Left lung (tissue), 10 donors: ENCODE data around the gene CRACR2A. TPM values are rescaled to one million over a fixed set of nuclear protein-coding genes. Genes with fewer than 3 reads are reported as not detected.
A peak's percentile ranks its signal among the peaks of the same experiment; 100 is the strongest.

Experiments
- ATAC-seq: fragments of 200-7000 bp; cut with Tn5 transposase; one replicate; pipeline ENCODE4 v1.9.1; 2020; ENCODE audit warnings: moderate library complexity
- DNase-seq, 4 donors: peaks; one replicate each; pipeline ENCODE4 v3.0.0-alpha.2; 2013 to 2020
- H3K27ac ChIP-seq, 2 donors: fragments of 200-600 bp; sonication (generic) in 1 of 2; one replicate each; pipeline versions ENCODE4 v1.5.0 to v1.8.0; 2020 to 2021
- H3K27me3 ChIP-seq, 2 donors: fragments of 200-600 bp; sonication (generic) in 1 of 2; one replicate each; pipeline versions ENCODE4 v1.5.0 to v1.8.0; 2020 to 2021
- H3K36me3 ChIP-seq, 2 donors: fragments of 200-600 bp; sonication (generic) in 1 of 2; one replicate each; pipeline versions ENCODE4 v1.5.0 to v1.8.0; 2020 to 2021
- H3K4me1 ChIP-seq, 2 donors: fragments of 200-600 bp; one replicate each; pipeline ENCODE4 v1.8.0; 2021
- H3K4me3 ChIP-seq, 2 donors: fragments of 200-600 bp; sonication (generic) in 1 of 2; one replicate each; pipeline versions ENCODE4 v1.5.0 to v1.8.0; 2020 to 2021; ENCODE audit warnings: mild to moderate bottlenecking in 1 of 2
- H3K9me3 ChIP-seq, 2 donors: fragments of 200-600 bp; sonication (generic) in 1 of 2; one replicate each; pipeline versions ENCODE4 v1.5.0 to v1.8.0; 2020 to 2021
- intact Hi-C, 2 donors: fragments of 100-400 bp; cut with DNase I; formaldehyde crosslinking; loops; one replicate each; pipeline versions ENCODE4 v1.11.2 to v1.14.2; 2022
- polyA plus RNA-seq, 6 donors: library from polyadenylated mRNA; unstranded; fragments of 120-200 nt; gene quantifications; one replicate each; pipeline ENCODE4 v1.2.1, GENCODE V29; 2013; ENCODE audit not compliant: insufficient read length in 6 of 6
- total RNA-seq, 2 donors: library from RNA; stranded (reverse); fragmentation: NEBNext Ultra II Directional; extraction: Animal tissue kit (Norgen Biotek cat#: 25700); gene quantifications; one replicate each; pipeline ENCODE4 v1.2.1, GENCODE V29; 2021
- TF ChIP-seq, protein P1 (sequence below), 2 donors: fragments of 200-600 bp; sonication (generic) in 1 of 2; IDR thresholded peaks; one replicate each; pipeline versions ENCODE4 v1.5.0 to v1.8.0; 2021; ENCODE audit warnings: antibody characterized with exemption in 2 of 2
- donor health status: DM: no; HTN: yes; CAD: no.
- donor health status: DM: no; HTN: no; CAD: no.

CRACR2A gene
- total and polyA plus RNA-seq, 8 donors: 3.2 to 6.5 (median 3.8) TPM

DNA sequence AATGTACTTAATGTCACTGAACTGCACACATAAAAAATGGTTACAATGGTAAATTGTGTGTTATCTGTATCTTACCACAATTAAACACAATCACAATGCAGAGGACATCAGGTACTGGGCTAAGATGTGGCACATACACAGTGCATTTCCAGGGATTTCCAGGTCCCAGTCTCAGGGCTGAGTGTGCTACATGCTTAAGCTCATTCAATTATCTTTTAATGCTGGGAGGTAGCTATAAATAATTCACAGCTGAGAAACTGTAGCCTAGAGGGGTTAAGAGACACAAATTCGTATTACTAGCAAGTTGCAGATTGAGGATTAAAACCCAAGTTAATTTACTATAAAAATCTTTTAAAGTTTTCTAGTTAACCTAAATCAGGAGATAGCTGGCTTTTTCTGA is 67.1 kb downstream of the CRACR2A start:
- no peaks in the 10 kb centered on the region for H3K9me3 ChIP-seq
- no peaks in the 10 kb centered on the region for H3K4me1 ChIP-seq
- H3K27ac ChIP-seq: no peak overlapping the region
- ATAC-seq: no peak
- intact Hi-C loops: no loop called here
- H3K27me3 ChIP-seq: no peaks in the 10 kb centered on the region
- no peak overlapping the region for H3K4me3 ChIP-seq
- H3K36me3 ChIP-seq: no peaks in the 10 kb centered on the region
- no peak for DNase-seq
- TF ChIP-seq, protein P1, sequence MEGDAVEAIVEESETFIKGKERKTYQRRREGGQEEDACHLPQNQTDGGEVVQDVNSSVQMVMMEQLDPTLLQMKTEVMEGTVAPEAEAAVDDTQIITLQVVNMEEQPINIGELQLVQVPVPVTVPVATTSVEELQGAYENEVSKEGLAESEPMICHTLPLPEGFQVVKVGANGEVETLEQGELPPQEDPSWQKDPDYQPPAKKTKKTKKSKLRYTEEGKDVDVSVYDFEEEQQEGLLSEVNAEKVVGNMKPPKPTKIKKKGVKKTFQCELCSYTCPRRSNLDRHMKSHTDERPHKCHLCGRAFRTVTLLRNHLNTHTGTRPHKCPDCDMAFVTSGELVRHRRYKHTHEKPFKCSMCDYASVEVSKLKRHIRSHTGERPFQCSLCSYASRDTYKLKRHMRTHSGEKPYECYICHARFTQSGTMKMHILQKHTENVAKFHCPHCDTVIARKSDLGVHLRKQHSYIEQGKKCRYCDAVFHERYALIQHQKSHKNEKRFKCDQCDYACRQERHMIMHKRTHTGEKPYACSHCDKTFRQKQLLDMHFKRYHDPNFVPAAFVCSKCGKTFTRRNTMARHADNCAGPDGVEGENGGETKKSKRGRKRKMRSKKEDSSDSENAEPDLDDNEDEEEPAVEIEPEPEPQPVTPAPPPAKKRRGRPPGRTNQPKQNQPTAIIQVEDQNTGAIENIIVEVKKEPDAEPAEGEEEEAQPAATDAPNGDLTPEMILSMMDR (IDR thresholded peaks at IDR 0.05): no peak

DNA sequence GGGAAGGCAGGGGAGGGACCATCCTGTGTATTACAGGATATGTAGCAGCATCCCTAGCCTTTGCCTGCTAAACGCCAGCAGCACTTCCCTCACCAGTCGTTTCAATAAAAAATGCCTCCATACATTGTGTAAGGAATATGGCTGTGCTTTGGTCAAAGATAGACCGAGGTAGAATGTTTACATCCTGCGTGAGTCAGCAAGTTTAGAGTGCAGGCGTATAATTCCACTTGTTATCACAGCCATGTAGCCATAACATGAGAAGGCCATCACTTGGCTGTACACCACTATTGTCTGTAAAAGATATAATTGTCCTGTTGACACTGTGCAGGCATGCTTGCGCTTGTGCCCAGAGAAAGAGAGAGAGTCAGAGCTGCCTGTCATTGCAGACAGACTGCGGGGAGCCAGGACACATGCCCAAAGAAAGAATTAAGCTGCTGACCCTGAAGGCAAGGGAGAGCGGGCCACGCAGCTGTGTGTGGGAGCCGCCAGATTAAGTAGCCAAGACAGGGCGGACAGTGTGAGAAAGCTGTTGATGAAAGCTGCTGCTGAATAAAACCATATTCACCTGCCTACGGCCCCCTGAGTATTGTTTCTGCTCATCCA is 68.4 kb downstream of the CRACR2A start:
- Histone ChIP-seq H3K27ac (no peak overlapping the region), H3K4me1 (no peaks in the 10 kb centered on the region), H3K9me3 (no peaks in the 10 kb centered on the region), H3K4me3 (no peak overlapping the region), H3K27me3 (no peaks in the 10 kb centered on the region), H3K36me3 (peaks cover 0 to 4% of the 10 kb centered on the region in 2 donors)
- no peak for ATAC-seq
- TF ChIP-seq, protein P1 (IDR thresholded peaks at IDR 0.05): no peak
- intact Hi-C loops: no loop called here
- DNase-seq: no peak

- H3K4me1 ChIP-seq: no peaks in the 10 kb centered on the region
- TF ChIP-seq, protein P1 (IDR thresholded peaks at IDR 0.05): no peak
- ATAC-seq: no peak
- no peak for DNase-seq
- no peaks in the 10 kb centered on the region for H3K27me3 ChIP-seq
- H3K27ac ChIP-seq: no peak overlapping the region
- intact Hi-C loops: no loop called here
- H3K4me3 ChIP-seq: no peak overlapping the region
- H3K9me3 ChIP-seq: no peaks in the 10 kb centered on the region
- H3K36me3 ChIP-seq: peaks cover 0 to 12% of the 10 kb centered on the region in 2 donors
Observed at GRCh38 chr12:3683670-3684069, 69.2 kb downstream of the CRACR2A start.

- TF ChIP-seq, protein P1 (IDR thresholded peaks at IDR 0.05): no peak
- intact Hi-C loops: no loop called here
- peaks cover 0 to 32% of the 10 kb centered on the region in 2 donors for H3K36me3 ChIP-seq
Observed at GRCh38 chr12:3681595-3682061, 71.3 kb downstream of the CRACR2A start.

DNA sequence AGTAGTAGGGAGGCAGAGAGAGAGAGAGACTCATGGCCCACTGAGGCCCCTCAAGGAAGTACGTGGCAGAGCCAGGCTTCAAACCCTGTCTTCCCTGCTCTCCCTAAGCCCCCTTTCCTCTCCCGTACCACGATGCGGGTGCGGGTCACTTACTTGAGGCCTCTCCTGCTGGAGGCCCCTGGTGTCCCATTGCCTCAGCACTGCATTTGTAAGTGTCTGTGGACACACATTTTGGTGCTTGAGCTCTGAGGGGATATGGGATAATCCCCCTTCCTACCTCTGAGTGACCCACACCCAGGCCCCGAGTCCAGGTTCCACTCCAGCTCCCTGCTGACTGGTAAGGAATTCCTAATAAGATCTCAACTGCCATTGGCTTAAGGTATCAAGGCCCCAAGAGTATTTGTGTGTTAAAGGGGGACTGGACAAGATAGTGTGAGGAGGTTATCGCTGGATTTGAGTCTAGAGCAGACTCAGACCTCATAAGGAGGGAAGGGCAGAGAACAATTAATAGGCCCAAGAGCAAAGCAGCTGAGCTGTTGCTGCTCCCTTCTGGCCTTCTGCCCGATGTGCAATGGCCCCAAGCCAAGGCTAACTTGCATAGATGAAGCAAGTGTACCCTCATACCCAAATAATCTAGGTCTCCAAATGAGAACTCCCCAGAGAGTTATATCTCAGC is 71.9 kb downstream of the CRACR2A start:
- intact Hi-C loops: no loop called here
- H3K27me3 ChIP-seq: no peaks in the 10 kb centered on the region
- H3K9me3 ChIP-seq: no peaks in the 10 kb centered on the region
- H3K4me3 ChIP-seq: no peak overlapping the region
- no peaks in the 10 kb centered on the region for H3K4me1 ChIP-seq
- DNase-seq: peak in 2 of 4 donors; percentile 57 to 72
- peaks cover 0 to 32% of the 10 kb centered on the region in 2 donors for H3K36me3 ChIP-seq
- TF ChIP-seq, protein P1 (IDR thresholded peaks at IDR 0.05): no peak
- ATAC-seq: no peak
- H3K27ac ChIP-seq: no peak overlapping the region

More at GRCh38 chr12:3681595-3682061, 71.3 kb downstream of the CRACR2A start:
- Histone ChIP-seq H3K4me3 (no peak overlapping the region), H3K4me1 (no peaks in the 10 kb centered on the region), H3K27me3 (no peaks in the 10 kb centered on the region), H3K9me3 (no peaks in the 10 kb centered on the region), H3K27ac (no peak overlapping the region)
- ATAC-seq: no peak
- DNase-seq: no peak
